Measurements from ENCODE around the gene ZMIZ2.
A peak's percentile ranks its signal among the peaks of the same experiment; 100 is the strongest.
"Not testable (repeated sequence)": the region's sequence is repeated elsewhere in the genome, so short reads cannot be mapped to it uniquely, and the experiment has no call there.

ZMIZ2 gene

GRCh38 chr7:44768628-44769371 is 20.2 kb downstream of the ZMIZ2 start:
- no peak for TF ChIP-seq CTCF (IDR thresholded peaks at IDR 0.05; ENCODE audit: low read depth, low read length, missing control alignments)
- H3K4me3 ChIP-seq (ENCODE audit: low read depth, low read length) = no peak overlapping the region
- DNase-seq (ENCODE audit: low read depth) = no peak

- no peak for TF ChIP-seq CTCF (IDR thresholded peaks at IDR 0.05; ENCODE audit: low read depth, low read length, missing control alignments)
- DNase-seq (ENCODE audit: low read depth) = no peak
- H3K4me3 ChIP-seq (ENCODE audit: low read depth, low read length) = no peak overlapping the region
Observed at GRCh38 chr7:44769376-44769775, 20.7 kb downstream of the ZMIZ2 start.

GRCh38 chr7:44769776-44770294 is 21.2 kb downstream of the ZMIZ2 start:
- no peak overlapping the region for H3K4me3 ChIP-seq (ENCODE audit: low read depth, low read length)
- TF ChIP-seq CTCF (IDR thresholded peaks at IDR 0.05; ENCODE audit: low read depth, low read length, missing control alignments) = no peak

GRCh38 chr7:44771358-44771757 is 22.7 kb downstream of the ZMIZ2 start:
- TF ChIP-seq CTCF (IDR thresholded peaks at IDR 0.05; ENCODE audit: low read depth, low read length, missing control alignments) = no peak
- H3K4me3 ChIP-seq (ENCODE audit: low read depth, low read length) = no peak overlapping the region
- no peak for DNase-seq (ENCODE audit: low read depth)

More at GRCh38 chr7:44769776-44770294, 21.2 kb downstream of the ZMIZ2 start:
- DNase-seq (ENCODE audit: low read depth) = peak; percentile 55

- no peak for DNase-seq (ENCODE audit: low read depth)
- TF ChIP-seq CTCF (IDR thresholded peaks at IDR 0.05; ENCODE audit: low read depth, low read length, missing control alignments) = no peak
Observed at GRCh38 chr7:44772440-44772839, 23.8 kb downstream of the ZMIZ2 start.

GRCh38 chr7:44772867-44773266 is 24.2 kb downstream of the ZMIZ2 start:
- peak; percentile 16 for TF ChIP-seq CTCF (IDR thresholded peaks at IDR 0.05; ENCODE audit: low read depth, low read length, missing control alignments)
- no peak for DNase-seq (ENCODE audit: low read depth)
- no peak overlapping the region for H3K4me3 ChIP-seq (ENCODE audit: low read depth, low read length)

More at GRCh38 chr7:44772440-44772839, 23.8 kb downstream of the ZMIZ2 start:
- H3K4me3 ChIP-seq (ENCODE audit: low read depth, low read length) = no peak overlapping the region

- not testable (repeated sequence) for H3K4me3 ChIP-seq (ENCODE audit: low read depth, low read length); DNase-seq (ENCODE audit: low read depth)
Observed at GRCh38 chr7:44774486-44774885, 25.8 kb downstream of the ZMIZ2 start.

Data from GM12864 (cell line).